Adrenal gland (tissue), 5 donors: ENCODE measurements around the gene PLD2.

Experiments
- POLR2A ChIP-seq, 2 donors: fragments of 450-650 bp; IDR thresholded peaks; one replicate each; pipeline ENCODE4 v1.6.1; 2017; ENCODE audit warnings: antibody characterized with exemption in 2 of 2, mild to moderate bottlenecking in 2 of 2, moderate library complexity in 1 of 2
- TF ChIP-seq, protein P1 (sequence below), 6 experiments: fragments of 450-650 bp in 4 of 6; fragments of 200-600 bp in 2 of 6; sonication (generic) in 1 of 6; IDR thresholded peaks; 1 replicate in 5 of 6; 2 replicates in 1 of 6; pipeline versions ENCODE4 v1.5.1 to v1.8.0; 2016 to 2021; ENCODE audit warnings: antibody characterized with exemption in 6 of 6, mild to moderate bottlenecking in 2 of 6, moderate library complexity in 1 of 6
- donor health status: DM: no; HTN: no; CAD: no.

GRCh38 chr17:4769628-4770027 is 37.3 kb upstream of the PLD2 start:
- TF ChIP-seq, protein P1, sequence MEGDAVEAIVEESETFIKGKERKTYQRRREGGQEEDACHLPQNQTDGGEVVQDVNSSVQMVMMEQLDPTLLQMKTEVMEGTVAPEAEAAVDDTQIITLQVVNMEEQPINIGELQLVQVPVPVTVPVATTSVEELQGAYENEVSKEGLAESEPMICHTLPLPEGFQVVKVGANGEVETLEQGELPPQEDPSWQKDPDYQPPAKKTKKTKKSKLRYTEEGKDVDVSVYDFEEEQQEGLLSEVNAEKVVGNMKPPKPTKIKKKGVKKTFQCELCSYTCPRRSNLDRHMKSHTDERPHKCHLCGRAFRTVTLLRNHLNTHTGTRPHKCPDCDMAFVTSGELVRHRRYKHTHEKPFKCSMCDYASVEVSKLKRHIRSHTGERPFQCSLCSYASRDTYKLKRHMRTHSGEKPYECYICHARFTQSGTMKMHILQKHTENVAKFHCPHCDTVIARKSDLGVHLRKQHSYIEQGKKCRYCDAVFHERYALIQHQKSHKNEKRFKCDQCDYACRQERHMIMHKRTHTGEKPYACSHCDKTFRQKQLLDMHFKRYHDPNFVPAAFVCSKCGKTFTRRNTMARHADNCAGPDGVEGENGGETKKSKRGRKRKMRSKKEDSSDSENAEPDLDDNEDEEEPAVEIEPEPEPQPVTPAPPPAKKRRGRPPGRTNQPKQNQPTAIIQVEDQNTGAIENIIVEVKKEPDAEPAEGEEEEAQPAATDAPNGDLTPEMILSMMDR (IDR thresholded peaks at IDR 0.05) = no peak
- no peak for TF ChIP-seq POLR2A (IDR thresholded peaks at IDR 0.05)
